Lung (tissue), 12 donors: ENCODE data around the gene RASSF8. TPM values are rescaled to one million over a fixed set of nuclear protein-coding genes. Genes with fewer than 3 reads are reported as not detected.

ENCODE experiments used
- ATAC-seq: fragments of 200-7000 bp; cut with Tn5 transposase; one replicate; pipeline ENCODE4 v1.9.1; 2020; ENCODE audit warnings: moderate number of reproducible peaks; ENCODE audit not compliant: insufficient read depth, low FRiP score
- DNase-seq, 3 donors: peaks; one replicate each; pipeline ENCODE4 v3.0.0-alpha.2; 2013 to 2017
- H3K27ac ChIP-seq, 2 donors: one replicate each; pipeline ENCODE4 v1.5.1; 2013; ENCODE audit warnings: mild to moderate bottlenecking in 2 of 2, moderate library complexity in 2 of 2, control low read depth in 1 of 2, inconsistent platforms in 1 of 2, low read depth in 1 of 2, low read length in 1 of 2
- H3K27me3 ChIP-seq, 3 donors: one replicate each; pipeline ENCODE4 v1.5.1; 2013; ENCODE audit warnings: low read length in 2 of 3; ENCODE audit not compliant: control insufficient read depth in 3 of 3, insufficient read depth in 3 of 3
- H3K36me3 ChIP-seq, 4 donors: one replicate each; pipeline ENCODE4 v1.5.1; 2013; ENCODE audit warnings: low read length in 4 of 4, mild to moderate bottlenecking in 1 of 4, moderate library complexity in 1 of 4; ENCODE audit not compliant: control insufficient read depth in 4 of 4, insufficient read depth in 4 of 4
- H3K4me1 ChIP-seq, 5 donors: one replicate each; pipeline ENCODE4 v1.5.1; 2013; ENCODE audit warnings: low read length in 5 of 5, mild to moderate bottlenecking in 2 of 5, moderate library complexity in 1 of 5; ENCODE audit not compliant: control insufficient read depth in 5 of 5, insufficient read depth in 5 of 5
- H3K4me3 ChIP-seq: one replicate; pipeline ENCODE4 v1.5.1; 2013; ENCODE audit warnings: mild to moderate bottlenecking, control low read depth, moderate library complexity
- H3K9ac ChIP-seq, 2 donors: one replicate each; pipeline ENCODE4 v1.5.1; 2013; ENCODE audit warnings: low read length in 2 of 2, control low read depth in 1 of 2; ENCODE audit not compliant: insufficient read depth in 1 of 2
- H3K9me3 ChIP-seq, 4 donors: one replicate each; pipeline ENCODE4 v1.5.1; 2013; ENCODE audit warnings: low read length in 3 of 4, mild to moderate bottlenecking in 1 of 4, moderate library complexity in 1 of 4; ENCODE audit not compliant: control insufficient read depth in 4 of 4, insufficient read depth in 3 of 4
- CTCF ChIP-seq: IDR thresholded peaks from 2 replicates; pipeline ENCODE4 v1.5.1; 2012; ENCODE audit warnings: mild to moderate bottlenecking; ENCODE audit errors: control extremely low read depth, extremely low read depth
- WGBS, 2 donors: extraction: QIAGEN DNeasy Blood & Tissue Kit; methylation state at CpG; one replicate each; pipeline ENCODE4 v1.1.7; 2013; 5-methylcytosine and 5-hydroxymethylcytosine counted together
- polyA plus RNA-seq, 2 donors: library from polyadenylated mRNA; stranded (reverse); fragments of 200-250 nt; gene quantifications; one replicate each; pipeline ENCODE4 v1.2.1, GENCODE V29; 2013
- total RNA-seq, 2 donors: library from RNA; depleted of rRNA in 1 of 2; stranded (reverse); fragments of >200 nt in 1 of 2; gene quantifications; one replicate each; pipeline ENCODE4 v1.2.1, GENCODE V29; 2014 to 2021
- donor health status: control.
- donor health status: control.
- donor health status: Bipolar disorder and iron deficiency.
- donor health status: healthy.
- donor health status: DM: yes; HTN: yes; CAD: no.

Gene RASSF8
- total and polyA plus RNA-seq, 4 donors = 9.0 to 68.4 (median 28.2) TPM

- 71 to 94% methylated on average over 1 of the region's 1 CpG for WGBS, 2 donors
- no peak for ATAC-seq
These were observed 100.3 kb downstream of the RASSF8 start for GRCh38 chr12:26058818-26059217.

GRCh38 chr12:26062006-26062405 lies 103.5 kb downstream of the RASSF8 start:
- no peak for DNase-seq
- Histone ChIP-seq H3K27ac (no peak overlapping the region), H3K9me3 (no peaks in the 10 kb centered on the region), H3K4me3 (no peak overlapping the region), H3K9ac (no peak overlapping the region), H3K4me1 (no peaks in the 10 kb centered on the region), H3K36me3 (peaks cover 0 to 8% (median 3%) of the 10 kb centered on the region in 4 donors), H3K27me3 (no peaks in the 10 kb centered on the region)
- ATAC-seq = no peak
- WGBS, 2 donors = 95 to 96% methylated on average over 3 of the region's 3 CpGs
- TF ChIP-seq CTCF = no peak

More at GRCh38 chr12:26058818-26059217, 100.3 kb downstream of the RASSF8 start:
- peaks cover 0 to 4% (median 2%) of the 10 kb centered on the region in 5 donors for H3K4me1 ChIP-seq
- no peak for DNase-seq
- TF ChIP-seq CTCF = no peak
- no peak overlapping the region for H3K27ac ChIP-seq
- H3K9me3 ChIP-seq = no peaks in the 10 kb centered on the region
- H3K27me3 ChIP-seq = no peaks in the 10 kb centered on the region
- H3K36me3 ChIP-seq = peaks cover 0 to 4% (median 0%) of the 10 kb centered on the region in 4 donors
- H3K4me3 ChIP-seq = no peak overlapping the region
- H3K9ac ChIP-seq = no peak overlapping the region

- H3K4me3 ChIP-seq = no peak overlapping the region
- ATAC-seq (no peak), DNase-seq (no peak)
- 53 to 70% methylated on average over 4 of the region's 4 CpGs for WGBS, 2 donors
- H3K4me1 ChIP-seq = no peaks in the 10 kb centered on the region
- no peak overlapping the region for H3K27ac ChIP-seq
- H3K27me3 ChIP-seq = no peaks in the 10 kb centered on the region
- peaks cover 0 to 8% (median 4%) of the 10 kb centered on the region in 4 donors for H3K36me3 ChIP-seq
- no peaks in the 10 kb centered on the region for H3K9me3 ChIP-seq
- no peak for TF ChIP-seq CTCF
- H3K9ac ChIP-seq = no peak overlapping the region
These were observed 104.1 kb downstream of the RASSF8 start for GRCh38 chr12:26062566-26062965.

GRCh38 chr12:26065451-26065850 lies 107.0 kb downstream of the RASSF8 start:
- Histone ChIP-seq H3K9me3 (no peaks in the 10 kb centered on the region), H3K4me3 (no peak overlapping the region), H3K4me1 (no peaks in the 10 kb centered on the region), H3K9ac (no peak overlapping the region), H3K36me3 (peaks cover 0 to 6% (median 2%) of the 10 kb centered on the region in 4 donors), H3K27ac (no peak overlapping the region), H3K27me3 (no peaks in the 10 kb centered on the region)
- TF ChIP-seq CTCF = no peak
- 95 to 98% methylated on average over 5 of the region's 5 CpGs for WGBS, 2 donors
- ATAC-seq (no peak), DNase-seq (no peak)
